PC-9 (cell line): ENCODE measurements around the gene KCTD16.

Experiments
- CTCF ChIP-seq: fragments of 200-600 bp; sonication (generic); conservative IDR thresholded peaks from 2 replicates; pipeline ENCODE4 v1.6.1; 2017; ENCODE audit warnings: mixed run types, antibody characterized with exemption, mild to moderate bottlenecking, moderate library complexity
- EZH2 ChIP-seq: fragments of 200-600 bp; sonication (generic); IDR thresholded peaks from 2 replicates; pipeline ENCODE4 v1.8.0; 2017; ENCODE audit warnings: antibody characterized with exemption, low read depth

DNA sequence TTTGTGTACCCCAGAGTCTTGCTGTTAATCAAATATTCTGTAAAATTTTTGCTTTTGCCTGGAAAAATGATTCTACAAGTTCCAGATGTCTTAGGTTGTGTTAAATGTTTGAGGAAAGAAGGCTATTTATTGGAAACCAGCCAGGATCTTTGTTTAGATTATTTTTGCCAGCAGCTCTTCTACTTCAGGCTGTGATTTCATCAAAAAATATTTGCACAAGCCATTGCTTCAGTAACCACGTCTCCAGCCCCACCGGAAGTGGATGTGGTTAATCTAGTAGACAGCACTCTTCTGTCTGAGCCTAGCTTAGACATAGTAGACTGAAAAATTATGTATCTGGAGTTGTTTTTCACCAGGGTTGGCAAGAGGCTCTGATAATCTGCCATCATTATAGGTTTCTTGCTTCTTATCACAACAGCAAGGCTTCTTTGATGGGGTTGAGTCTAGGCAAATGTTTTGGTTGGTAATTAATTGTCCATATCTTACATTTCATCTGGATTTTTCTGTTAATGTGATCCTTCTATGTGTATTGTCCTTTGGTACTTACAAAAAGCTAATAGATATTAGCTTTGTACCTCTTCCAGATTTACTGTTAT lies 17.1 kb downstream of the KCTD16 start:
- no peak for TF ChIP-seq CTCF
- no peak for TF ChIP-seq EZH2
